K562 (cell line): ENCODE results near the gene B4GALNT4. TPM values are rescaled to one million over a fixed set of nuclear protein-coding genes. Genes with fewer than 3 reads are reported as not detected.

ENCODE experiments used
- CHD1 ChIP-seq: fragments of 200-600 bp; sonication (generic); IDR thresholded peaks from one replicate; pipeline ENCODE4 v1.6.1; 2012; ENCODE audit warnings: mild to moderate bottlenecking, moderate library complexity, low read length, inconsistent platforms
- COPS2 ChIP-seq: fragments of 450-650 bp; conservative IDR thresholded peaks from 2 replicates; pipeline ENCODE4 v1.6.1; 2016; ENCODE audit warnings: mild to moderate bottlenecking, moderate library complexity
- ELF1 ChIP-seq: fragments of 200-800 bp; sonication (Bioruptor generic); IDR thresholded peaks from 2 replicates; pipeline ENCODE4 v1.6.1; 2016; ENCODE audit warnings: missing genetic modification characterization, missing compliant biosample characterization
- GMEB1 ChIP-seq: fragments of 250-450 bp; sonication (Bioruptor Pico); IDR thresholded peaks from 2 replicates; pipeline ENCODE4 v1.4.0; 2020; ENCODE audit warnings: mild to moderate bottlenecking
- HIVEP1 ChIP-seq: fragments of 250-450 bp; sonication (Bioruptor Pico); IDR thresholded peaks from 2 replicates; pipeline ENCODE4 v1.4.0; 2020; ENCODE audit warnings: mild to moderate bottlenecking
- HNRNPLL ChIP-seq: fragments of 200-400 bp; formaldehyde crosslinking; IDR thresholded peaks from 2 replicates; pipeline ENCODE4 v1.6.1; 2017; ENCODE audit warnings: low read length, low read depth, mild to moderate bottlenecking; ENCODE audit not compliant: poor library complexity, severe bottlenecking
- IFI16 ChIP-seq: fragments of 250-450 bp; sonication (Bioruptor Pico); IDR thresholded peaks from 2 replicates; pipeline ENCODE4 v2.1.2; 2022; ENCODE audit warnings: mild to moderate bottlenecking, inconsistent platforms
- JUND ChIP-seq, 2 experiments: IDR thresholded peaks; 2 replicates in 1 of 2; 3 replicates in 1 of 2; pipeline ENCODE4 v1.6.1; 2011; ENCODE audit warnings: borderline replicate concordance in 2 of 2, low read depth in 2 of 2, low read length in 2 of 2, improper control_type of control experiment in 1 of 2, missing biosample characterization in 1 of 2, missing genetic modification characterization in 1 of 2, missing genetic modification reagents in 1 of 2
- MECOM ChIP-seq: fragments of 250-450 bp; sonication (Bioruptor Pico); IDR thresholded peaks from 2 replicates; pipeline ENCODE4 v1.8.0; 2022; ENCODE audit warnings: inconsistent platforms
- MTA1 ChIP-seq: fragments of 450-650 bp; IDR thresholded peaks from 2 replicates; pipeline ENCODE4 v1.6.1; 2017; ENCODE audit warnings: borderline replicate concordance
- NR4A1 ChIP-seq, 2 experiments: fragments of 250-450 bp in 1 of 2; fragments of 450-650 bp in 1 of 2; sonication (Bioruptor Pico) in 1 of 2; IDR thresholded peaks; 2 replicates each; pipeline versions ENCODE4 v1.4.0 to v1.6.1; 2016 to 2020; ENCODE audit warnings: mild to moderate bottlenecking in 2 of 2, missing compliant biosample characterization in 1 of 2, missing genetic modification characterization in 1 of 2, moderate library complexity in 1 of 2
- POLR2G ChIP-seq: fragments of 200-400 bp; formaldehyde crosslinking; IDR thresholded peaks from 2 replicates; pipeline ENCODE4 v1.6.1; 2017; ENCODE audit warnings: low read depth, mild to moderate bottlenecking, antibody characterized with exemption, low read length, moderate library complexity
- SNIP1 ChIP-seq: fragments of 450-650 bp; IDR thresholded peaks from 2 replicates; pipeline ENCODE4 v1.7.1; 2017; ENCODE audit warnings: low read depth, mild to moderate bottlenecking
- SOX6 ChIP-seq: fragments of 450-650 bp; IDR thresholded peaks from 2 replicates; pipeline ENCODE4 v1.6.1; 2014; ENCODE audit warnings: mild to moderate bottlenecking
- THAP7 ChIP-seq: fragments of 250-450 bp; sonication (Bioruptor Pico); IDR thresholded peaks from 2 replicates; pipeline ENCODE4 v1.5.0; 2021
- ZMIZ1 ChIP-seq, 2 experiments: fragments of 150-350 bp in 1 of 2; IDR thresholded peaks; 2 replicates each; pipeline ENCODE4 v1.6.1; 2012 to 2016; ENCODE audit warnings: low read depth in 2 of 2, low read length in 2 of 2, mild to moderate bottlenecking in 1 of 2, moderate library complexity in 1 of 2
- ZNF232 ChIP-seq: sonication (generic); formaldehyde crosslinking; IDR thresholded peaks from 2 replicates; pipeline ENCODE4 v1.8.0; 2022; ENCODE audit warnings: mild to moderate bottlenecking, missing genetic modification reagents
- ZNF280B ChIP-seq: fragments of 250-450 bp; sonication (Bioruptor Pico); IDR thresholded peaks from 2 replicates; pipeline ENCODE4 v1.5.1; 2021; ENCODE audit warnings: mild to moderate bottlenecking
- ZNF717 ChIP-seq: fragments of 250-450 bp; sonication (Bioruptor Pico); IDR thresholded peaks from 2 replicates; pipeline ENCODE4 v1.5.0; 2021
- ZNF75A ChIP-seq: fragments of 450-650 bp; formaldehyde crosslinking; IDR thresholded peaks from 2 replicates; pipeline ENCODE4 v1.4.0; 2020; ENCODE audit warnings: mild to moderate bottlenecking
- polyA plus RNA-seq, 8 experiments: library from polyadenylated mRNA; depleted of rRNA in 4 of 8; stranded (reverse) in 5 of 8; unstranded in 3 of 8; fragments of >200 nt; fragmentation: Nextera tagmentation in 2 of 8; fragmentation: Illumina TruSeq in 1 of 8; extraction: Ambion mirVana in 2 of 8; extraction: Trizol in 1 of 8; gene quantifications; 2 replicates each; pipeline versions ENCODE4 v1.2.1 to v1.2.3, GENCODE V29; 2011 to 2014; ENCODE audit warnings: inconsistent platforms in 1 of 8, missing spikeins in 1 of 8
- total RNA-seq, 7 experiments: library from RNA; depleted of rRNA in 6 of 7; stranded (reverse); fragments of >200 nt in 6 of 7; fragmentation: Illumina TruSeq in 2 of 7; extraction: Trizol in 2 of 7; gene quantifications; 2 replicates each; pipeline versions ENCODE4 v1.2.1 to v1.2.3, GENCODE V29; 2011 to 2021; ENCODE audit warnings: low replicate concordance in 1 of 7

The B4GALNT4 gene
- total and polyA plus RNA-seq, 9 of the 15 experiments (the other 6 are each of a cell fraction or from before 2014, with no cell fraction given) = 0.20 to 37.1 (median 10.8) TPM; not detected in 1

- no peak for TF ChIP-seq CHD1
- peak; percentile 71; the same call in 1 of the 2 replicates for TF ChIP-seq ZNF717 (CRISPR knock-in tag)
- 0 out of 2 replicates have a peak, but pooled peaks have one; percentile 76 for TF ChIP-seq ZNF280B (CRISPR knock-in tag)
- TF ChIP-seq ZNF232 (CRISPR knock-in tag) = no peak
- TF ChIP-seq HIVEP1 (CRISPR knock-in tag) = peak; percentile 96
- TF ChIP-seq THAP7 (CRISPR knock-in tag) = 0 out of 2 replicates have a peak, but pooled peaks have one; percentile 54
- TF ChIP-seq GMEB1 = peak; percentile 65; the same call in 1 of the 2 replicates
- peak; percentile 68; the same call in 1 of the 2 replicates for TF ChIP-seq ZNF75A
- no peak for TF ChIP-seq JUND (IDR thresholded peaks at IDR 0.05; ENCODE audit: borderline replicate concordance, low read depth, low read length)
- peak; percentile 74; the same call in 2 of the 3 replicates for TF ChIP-seq JUND (tag; IDR thresholded peaks at IDR 0.05; ENCODE audit: borderline replicate concordance, low read depth, low read length)
- TF ChIP-seq MTA1 = no peak
- no peak for TF ChIP-seq ZMIZ1 (IDR thresholded peaks at IDR 0.05; ENCODE audit: low read depth in 2 of 2, low read length in 2 of 2)
- TF ChIP-seq MECOM = peak; percentile 98
- TF ChIP-seq SNIP1 = no peak
- peak; percentile 98 for TF ChIP-seq NR4A1 (CRISPR knock-in tag; IDR thresholded peaks at IDR 0.05)
- peak; percentile 99 for TF ChIP-seq NR4A1 (tag; IDR thresholded peaks at IDR 0.05)
- TF ChIP-seq COPS2 = no peak
- 0 out of 2 replicates have a peak, but pooled peaks have one; percentile 17 for TF ChIP-seq ELF1 (tag)
- TF ChIP-seq IFI16 (CRISPR knock-in tag) = peak; percentile 95
- TF ChIP-seq POLR2G = no peak
- no peak for TF ChIP-seq HNRNPLL
- no peak for TF ChIP-seq SOX6
Observed at GRCh38 chr11:352456-353031, 16.8 kb upstream of the B4GALNT4 start (continued).
